HG03159 (cell line): Measurements from ENCODE around the gene REXO2.
A peak's percentile ranks its signal among the peaks of the same experiment; 100 is the strongest.

Source experiments
- ATAC-seq: cut with Tn5 transposase; IDR thresholded peaks from one replicate; pipeline ENCODE4 v1.9.1; 2021; ENCODE audit warnings: mild to moderate bottlenecking, moderate library complexity; ENCODE audit not compliant: unreplicated experiment

REXO2 gene

GRCh38 chr11:114439229-114440120 lies at the start of gene REXO2:
REXO2 (plus strand) TSS chr11:114439467; CDS start chr11:114439529, 62 bp downstream.
- peak; percentile 99 for ATAC-seq

- no peak for ATAC-seq
Measured at GRCh38 chr11:114392735-114393667, 46.3 kb upstream of the REXO2 start.

GRCh38 chr11:114395736-114396135 lies 43.5 kb upstream of the REXO2 start:
- ATAC-seq = no peak

GRCh38 chr11:114396916-114397315 lies 42.4 kb upstream of the REXO2 start:
- ATAC-seq = no peak

GRCh38 chr11:114397349-114397982 lies 41.8 kb upstream of the REXO2 start:
- no peak for ATAC-seq

GRCh38 chr11:114398303-114398920 lies 40.9 kb upstream of the REXO2 start:
- ATAC-seq = no peak

GRCh38 chr11:114399490-114400215 lies 39.6 kb upstream of the REXO2 start:
- peak; percentile 31 for ATAC-seq

- ATAC-seq = peak; percentile 95
Measured at GRCh38 chr11:114400216-114400914, 38.9 kb upstream of the REXO2 start, which contains the start of the genes C11orf71 and RBM7. C11orf71 (minus strand) TSS chr11:114400511; CDS start chr11:114400331, 180 bp downstream. RBM7 (plus strand) TSS chr11:114400666; CDS start chr11:114400672, 6 bp downstream.

- no peak for ATAC-seq
Measured at GRCh38 chr11:114400915-114401223, 38.4 kb upstream of the REXO2 start.

- ATAC-seq = no peak
Measured at GRCh38 chr11:114401311-114401710, 38.0 kb upstream of the REXO2 start.

- ATAC-seq = no peak
Measured at GRCh38 chr11:114412946-114413345, 26.3 kb upstream of the REXO2 start.

- no peak for ATAC-seq
Measured at GRCh38 chr11:114413958-114414357, 25.3 kb upstream of the REXO2 start.

GRCh38 chr11:114416441-114416961 lies 22.8 kb upstream of the REXO2 start:
- no peak for ATAC-seq

GRCh38 chr11:114426280-114426679 lies 13.0 kb upstream of the REXO2 start:
- no peak for ATAC-seq

- no peak for ATAC-seq
Measured at GRCh38 chr11:114430290-114430689, 9.0 kb upstream of the REXO2 start.

GRCh38 chr11:114432893-114433292 lies 6.4 kb upstream of the REXO2 start:
- no peak for ATAC-seq

- no peak for ATAC-seq
Measured at GRCh38 chr11:114433376-114433775, 5.9 kb upstream of the REXO2 start.

- no peak for ATAC-seq
Measured at GRCh38 chr11:114438303-114438702, 964 bp upstream of the REXO2 start.
